GM10248 (cell line): ENCODE results near the gene ENAH.
"Not testable (repeated sequence)": the region's sequence is repeated elsewhere in the genome, so short reads cannot be mapped to it uniquely, and the experiment has no call there.

ENCODE experiments used
- CTCF ChIA-PET: fragments of 300-600 bp; sonication (Branson Sonifier 250); formaldehyde crosslinking; extraction: SDS; loops from one replicate; lab custom pipeline; 2021; ENCODE audit warnings: antibody characterized with exemption; lab: Yijun Ruan, JAX
- POLR2A ChIA-PET: fragments of 350-650 bp; sonication (Branson Sonifier 250); formaldehyde crosslinking; extraction: SDS; loops from one replicate; lab custom pipeline; 2020; ENCODE audit warnings: antibody characterized with exemption; lab: Yijun Ruan, JAX
- DNase-seq: peaks from one replicate; pipeline ENCODE4 v3.0.0; 2012; ENCODE audit errors: extremely low spot score
- CTCF ChIP-seq: IDR thresholded peaks from 2 replicates; pipeline ENCODE4 v1.5.1; 2012; ENCODE audit warnings: mild to moderate bottlenecking, low read depth; ENCODE audit errors: extremely low read depth, missing control alignments, control extremely low read depth

The ENAH gene

GRCh38 chr1:225476538-225476988, 176.4 kb downstream of the ENAH start:
- ChIA-PET POLR2A (no interaction called here), CTCF (interaction anchor here (0.9 to 8.2 kb wide), 10 partner anchors 8 to 519 kb away, joined by 5 to 129 read pairs (median 12); partner anchors contain the start of gene SRP9)
- TF ChIP-seq CTCF, result no peak
- DNase-seq, result no peak

GRCh38 chr1:225476100-225476511, 176.8 kb downstream of the ENAH start:
- ChIA-PET POLR2A (no interaction called here), CTCF (interaction anchor here (0.9 to 8.2 kb wide), 17 partner anchors 8 to 519 kb away, joined by 3 to 129 read pairs (median 6); partner anchors contain the start of gene SRP9)
- TF ChIP-seq CTCF, result no peak
- DNase-seq, result no peak

- TF ChIP-seq CTCF, result peak; percentile 100
- DNase-seq, result peak; percentile 88
- ChIA-PET POLR2A (no interaction called here), CTCF (interaction anchor here (0.5 to 8.2 kb wide), 66 partner anchors 11 to 722 kb away, joined by 3 to 129 read pairs (median 4); partner anchors contain the start of genes PYCR2, SDE2, SRP9 and TMEM63A)
Observed at GRCh38 chr1:225474986-225475820, 177.7 kb downstream of the ENAH start.

- TF ChIP-seq CTCF, result no peak
- POLR2A ChIA-PET, result no interaction called here
Observed at GRCh38 chr1:225474439-225474985, 178.4 kb downstream of the ENAH start.

GRCh38 chr1:225473676-225474438, 179.1 kb downstream of the ENAH start:
- POLR2A ChIA-PET, DNase-seq: not testable (repeated sequence)
- CTCF ChIA-PET, result interaction anchor here (0.8 to 8.2 kb wide), 36 partner anchors 9 to 723 kb away, joined by 3 to 129 read pairs (median 5); partner anchors contain the start of genes SRP9 and TMEM63A

More at GRCh38 chr1:225474439-225474985, 178.4 kb downstream of the ENAH start:
- DNase-seq, result no peak
- CTCF ChIA-PET, result interaction anchor here (0.5 to 8.2 kb wide), 55 partner anchors 11 to 722 kb away, joined by 3 to 129 read pairs (median 4); partner anchors contain the start of genes PYCR2, SDE2 and TMEM63A

GRCh38 chr1:225473266-225473665, 179.7 kb downstream of the ENAH start:
- CTCF ChIA-PET, result interaction anchor here (0.9 to 8.2 kb wide), 9 partner anchors 9 to 652 kb away, joined by 3 to 129 read pairs (median 5); partner anchors contain the start of gene SRP9
- POLR2A ChIA-PET, DNase-seq: not testable (repeated sequence)
